ENCODE data around the gene SRPRB. TPM values are rescaled to one million over a fixed set of nuclear protein-coding genes. Genes with fewer than 3 reads are reported as not detected.

SRPRB gene
- total and polyA plus RNA-seq, 9 of the 15 experiments (the other 6 are each of a cell fraction or from before 2014, with no cell fraction given), result 29.5 to 66.0 (median 41.4) TPM

DNA sequence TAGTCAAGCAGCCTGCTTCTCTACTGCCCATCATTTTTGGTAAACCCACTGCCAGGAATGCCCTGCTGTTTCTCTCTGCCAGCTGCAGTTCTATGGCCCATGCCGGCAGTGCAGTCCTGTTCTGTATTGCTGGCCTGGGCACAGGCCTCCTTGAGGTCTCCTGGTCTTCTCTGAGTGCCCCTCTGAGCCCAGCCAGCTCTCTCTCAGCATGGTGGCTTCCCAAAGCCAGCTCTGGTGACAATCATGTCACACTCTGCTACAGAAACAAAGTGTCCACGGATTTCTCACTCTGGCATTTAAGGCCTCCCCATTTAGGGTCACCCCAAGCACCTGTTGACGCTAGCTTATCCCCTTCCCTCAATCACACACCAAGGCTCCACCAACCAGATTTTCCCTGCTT lies 24.5 kb downstream of the SRPRB start (continued):
- no peak for TF ChIP-seq PKNOX1 (IDR thresholded peaks at IDR 0.05)

- in situ Hi-C loops (cut with MboI), result no loop called here
- Histone ChIP-seq H3K79me2 (ENCODE audit: control insufficient read depth, insufficient read depth, low read length) (no peaks in the 10 kb centered on the region), H2AFZ (ENCODE audit: low read depth, low read length) (no peak overlapping the region), H3K27me3 (ENCODE audit: control insufficient read depth in 2 of 2, insufficient read depth in 2 of 2, low read length in 2 of 2) (no peaks in the 10 kb centered on the region), H4K20me1 (replicated peaks; ENCODE audit: control insufficient read depth, insufficient read depth, low read length) (no peaks in the 10 kb centered on the region), H3K4me3 (no peak overlapping the region), H3K36me3 (ENCODE audit: control insufficient read depth, insufficient read depth, low read length) (no peaks in the 10 kb centered on the region), H3K9me1 (ENCODE audit: control insufficient read depth, insufficient read depth, low read length) (no peaks in the 10 kb centered on the region), H3K4me1 (replicated peaks in 1 of 2; ENCODE audit: control insufficient read depth in 2 of 2, insufficient read depth in 2 of 2, low read length in 2 of 2) (peaks cover 0 to 5% of the 10 kb centered on the region in 2 experiments; a peak in 2 of 5 replicates), H3K9ac (ENCODE audit: insufficient read depth in 1 of 2, low read depth in 2 of 2, low read length in 2 of 2) (no peak overlapping the region), H3K27ac (ENCODE audit: extremely low read depth, low read depth, low read length) (no peak overlapping the region), H3K9me3 (replicated peaks; ENCODE audit: control insufficient read depth, insufficient read depth, low read depth, low read length) (no peaks in the 10 kb centered on the region), H3K4me2 (ENCODE audit: insufficient read depth, low read length) (no peak overlapping the region)
- TF ChIP-seq, protein P1, sequence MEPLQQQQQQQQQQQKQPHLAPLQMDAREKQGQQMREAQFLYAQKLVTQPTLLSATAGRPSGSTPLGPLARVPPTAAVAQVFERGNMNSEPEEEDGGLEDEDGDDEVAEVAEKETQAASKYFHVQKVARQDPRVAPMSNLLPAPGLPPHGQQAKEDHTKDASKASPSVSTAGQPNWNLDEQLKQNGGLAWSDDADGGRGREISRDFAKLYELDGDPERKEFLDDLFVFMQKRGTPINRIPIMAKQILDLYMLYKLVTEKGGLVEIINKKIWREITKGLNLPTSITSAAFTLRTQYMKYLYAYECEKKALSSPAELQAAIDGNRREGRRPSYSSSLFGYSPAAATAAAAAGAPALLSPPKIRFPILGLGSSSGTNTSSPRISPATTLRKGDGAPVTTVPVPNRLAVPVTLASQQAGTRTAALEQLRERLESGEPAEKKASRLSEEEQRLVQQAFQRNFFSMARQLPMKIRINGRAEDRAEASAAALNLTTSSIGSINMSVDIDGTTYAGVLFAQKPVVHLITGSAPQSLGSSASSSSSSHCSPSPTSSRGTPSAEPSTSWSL (CRISPR knock-in tag; IDR thresholded peaks at IDR 0.05; ENCODE audit: borderline replicate concordance), result no peak
- TF ChIP-seq, protein P2, sequence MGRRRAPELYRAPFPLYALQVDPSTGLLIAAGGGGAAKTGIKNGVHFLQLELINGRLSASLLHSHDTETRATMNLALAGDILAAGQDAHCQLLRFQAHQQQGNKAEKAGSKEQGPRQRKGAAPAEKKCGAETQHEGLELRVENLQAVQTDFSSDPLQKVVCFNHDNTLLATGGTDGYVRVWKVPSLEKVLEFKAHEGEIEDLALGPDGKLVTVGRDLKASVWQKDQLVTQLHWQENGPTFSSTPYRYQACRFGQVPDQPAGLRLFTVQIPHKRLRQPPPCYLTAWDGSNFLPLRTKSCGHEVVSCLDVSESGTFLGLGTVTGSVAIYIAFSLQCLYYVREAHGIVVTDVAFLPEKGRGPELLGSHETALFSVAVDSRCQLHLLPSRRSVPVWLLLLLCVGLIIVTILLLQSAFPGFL (CRISPR knock-in tag; IDR thresholded peaks at IDR 0.05), result no peak
- TF ChIP-seq ZNF830 (CRISPR knock-in tag; IDR thresholded peaks at IDR 0.05) (no peak), MXI1 (IDR thresholded peaks at IDR 0.05; ENCODE audit: low read depth, low read length) (no peak), MECOM (CRISPR knock-in tag; IDR thresholded peaks at IDR 0.05) (no peak), PHF21A (IDR thresholded peaks at IDR 0.05; ENCODE audit: borderline replicate concordance, low read depth) (no peak)
- TF ChIP-seq, protein P3, sequence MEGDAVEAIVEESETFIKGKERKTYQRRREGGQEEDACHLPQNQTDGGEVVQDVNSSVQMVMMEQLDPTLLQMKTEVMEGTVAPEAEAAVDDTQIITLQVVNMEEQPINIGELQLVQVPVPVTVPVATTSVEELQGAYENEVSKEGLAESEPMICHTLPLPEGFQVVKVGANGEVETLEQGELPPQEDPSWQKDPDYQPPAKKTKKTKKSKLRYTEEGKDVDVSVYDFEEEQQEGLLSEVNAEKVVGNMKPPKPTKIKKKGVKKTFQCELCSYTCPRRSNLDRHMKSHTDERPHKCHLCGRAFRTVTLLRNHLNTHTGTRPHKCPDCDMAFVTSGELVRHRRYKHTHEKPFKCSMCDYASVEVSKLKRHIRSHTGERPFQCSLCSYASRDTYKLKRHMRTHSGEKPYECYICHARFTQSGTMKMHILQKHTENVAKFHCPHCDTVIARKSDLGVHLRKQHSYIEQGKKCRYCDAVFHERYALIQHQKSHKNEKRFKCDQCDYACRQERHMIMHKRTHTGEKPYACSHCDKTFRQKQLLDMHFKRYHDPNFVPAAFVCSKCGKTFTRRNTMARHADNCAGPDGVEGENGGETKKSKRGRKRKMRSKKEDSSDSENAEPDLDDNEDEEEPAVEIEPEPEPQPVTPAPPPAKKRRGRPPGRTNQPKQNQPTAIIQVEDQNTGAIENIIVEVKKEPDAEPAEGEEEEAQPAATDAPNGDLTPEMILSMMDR (IDR thresholded peaks at IDR 0.05 in 2 of 3, conservative IDR thresholded peaks at IDR 0.05 in 1 of 3; ENCODE audit: insufficient read depth in 2 of 3, low read depth in 1 of 3, low read length in 3 of 3), result peak in 2 of 3 experiments; percentile 28 to 31; a peak in 1 of 6 replicates
- ATAC-seq (no peak), FAIRE-seq (no peak), DNase-seq (ENCODE audit: extremely low read depth in 1 of 4, low spot score in 3 of 4) (no peak)
- intact Hi-C loops (cut with micrococcal nuclease), result loop anchor here (5.0 kb wide), 1 partner anchor 95 kb away; no protein-coding TSS in a partner anchor
- ChIA-PET CTCF (ENCODE audit: low intra/inter-chr PET ratio) (no interaction called here), POLR2A (interaction anchor here (0.6 to 1.7 kb wide), 3 partner anchors 9 to 19 kb away, joined by 4 read pairs; no protein-coding TSS in a partner anchor)
- no TSS peak for BruUV-seq (replicated peaks)
- 53% methylated on average over 9 of the region's 13 CpGs for WGBS (ENCODE audit: insufficient coverage, low coverage, missing lambda C conversion rate)
Measured at GRCh38 chr3:133831966-133832801, 26.6 kb downstream of the SRPRB start.
